NCI-H2171 treated with DMSO at 0.1 percent for 48 hours (cell line): ENCODE data around the gene SIRPG.
"Not testable (repeated sequence)": the region's sequence is repeated elsewhere in the genome, so short reads cannot be mapped to it uniquely, and the experiment has no call there.

Source experiments
- DNase-seq: peaks from one replicate; lab custom pipeline; 2025; lab: John Stamatoyannopoulos, UW

Gene SIRPG

GRCh38 chr20:1635291-1635979, 22.1 kb downstream of the SIRPG start:
- DNase-seq = no peak

- DNase-seq = no peak
Measured at GRCh38 chr20:1633535-1633934, 24.0 kb downstream of the SIRPG start.

- no peak for DNase-seq
Measured at GRCh38 chr20:1632178-1632577, 25.4 kb downstream of the SIRPG start.

GRCh38 chr20:1631309-1632151, 26.0 kb downstream of the SIRPG start:
- no peak for DNase-seq

GRCh38 chr20:1630186-1630585, 27.4 kb downstream of the SIRPG start:
- no peak for DNase-seq

- DNase-seq = no peak
Measured at GRCh38 chr20:1629321-1629720, 28.3 kb downstream of the SIRPG start.

GRCh38 chr20:1628621-1629020, 29.0 kb downstream of the SIRPG start:
- no peak for DNase-seq

- no peak for DNase-seq
Measured at GRCh38 chr20:1627200-1627550, 30.4 kb downstream of the SIRPG start.

GRCh38 chr20:1626528-1627199, 30.9 kb downstream of the SIRPG start:
- DNase-seq = no peak

- DNase-seq = no peak
Measured at GRCh38 chr20:1625083-1625690, 32.4 kb downstream of the SIRPG start.

- DNase-seq = no peak
Measured at GRCh38 chr20:1623501-1624205, 33.9 kb downstream of the SIRPG start.

- no peak for DNase-seq
Measured at GRCh38 chr20:1622450-1622849, 35.1 kb downstream of the SIRPG start.

GRCh38 chr20:1621316-1621715, 36.3 kb downstream of the SIRPG start:
- DNase-seq = no peak

GRCh38 chr20:1619861-1620444, 37.6 kb downstream of the SIRPG start, which contains the start of gene SIRPB1:
Gene SIRPB1 (minus strand): TSS chr20:1620009. CDS start chr20:1619944, 65 bp downstream.
- DNase-seq = no peak

GRCh38 chr20:1618954-1619540, 38.5 kb downstream of the SIRPG start:
- DNase-seq = no peak

- no peak for DNase-seq
Measured at GRCh38 chr20:1618479-1618878, 39.1 kb downstream of the SIRPG start.

GRCh38 chr20:1616858-1617434, 40.6 kb downstream of the SIRPG start:
- no peak for DNase-seq

- not testable (repeated sequence) for DNase-seq
Measured at GRCh38 chr20:1610404-1610803, 47.2 kb downstream of the SIRPG start.

- not testable (repeated sequence) for DNase-seq
Measured at GRCh38 chr20:1608678-1609347, 48.8 kb downstream of the SIRPG start.

- DNase-seq = no peak
Measured at GRCh38 chr20:1600736-1601135, 56.8 kb downstream of the SIRPG start.
